ENCODE results near the gene VPS37C. TPM values are rescaled to one million over a fixed set of nuclear protein-coding genes. Genes with fewer than 3 reads are reported as not detected.
"Not testable (repeated sequence)": the region's sequence is repeated elsewhere in the genome, so short reads cannot be mapped to it uniquely, and the experiment has no call there.

Gene VPS37C
- total RNA-seq, 4 donors from 2014 or later: 9.3 to 17.5 (median 12.6) TPM

GRCh38 chr11:61172356-61172755 lies 11.1 kb upstream of the VPS37C start:
- DNase-seq (ENCODE audit: low spot score): no peak
- ATAC-seq (ENCODE audit: low FRiP score): no peak
- TF ChIP-seq CTCF (IDR thresholded peaks at IDR 0.05): no peak

- no peak for ATAC-seq (ENCODE audit: low FRiP score)
- no peak for TF ChIP-seq CTCF (IDR thresholded peaks at IDR 0.05)
- no peak for DNase-seq (ENCODE audit: low spot score)
Observed at GRCh38 chr11:61171907-61172306, 10.7 kb upstream of the VPS37C start.

GRCh38 chr11:61170566-61170965 lies 9.3 kb upstream of the VPS37C start:
- no peak for TF ChIP-seq CTCF (IDR thresholded peaks at IDR 0.05)
- DNase-seq (ENCODE audit: low spot score): no peak
- no peak for ATAC-seq (ENCODE audit: low FRiP score)

GRCh38 chr11:61168800-61169199 lies 7.6 kb upstream of the VPS37C start:
- DNase-seq (ENCODE audit: low spot score) (no peak), ATAC-seq (ENCODE audit: low FRiP score) (no peak)
- TF ChIP-seq CTCF (IDR thresholded peaks at IDR 0.05): no peak

GRCh38 chr11:61168042-61168688 lies 6.9 kb upstream of the VPS37C start:
- no peak for TF ChIP-seq CTCF (IDR thresholded peaks at IDR 0.05)
- ATAC-seq (ENCODE audit: low FRiP score) (no peak), DNase-seq (ENCODE audit: low spot score) (no peak)

GRCh38 chr11:61166331-61166730 lies 5.1 kb upstream of the VPS37C start:
- not testable (repeated sequence) for DNase-seq (ENCODE audit: low spot score)

GRCh38 chr11:61165785-61166184 lies 4.6 kb upstream of the VPS37C start:
- DNase-seq (ENCODE audit: low spot score); ATAC-seq (ENCODE audit: low FRiP score): not testable (repeated sequence)

More at GRCh38 chr11:61166331-61166730, 5.1 kb upstream of the VPS37C start:
- ATAC-seq (ENCODE audit: low FRiP score): not testable (repeated sequence)

- no peak for TF ChIP-seq CTCF (IDR thresholded peaks at IDR 0.05)
- ATAC-seq (ENCODE audit: low FRiP score) (no peak), DNase-seq (ENCODE audit: low spot score) (no peak)
Observed at GRCh38 chr11:61164606-61165424, 3.6 kb upstream of the VPS37C start.

Data from omental fat pad (tissue), 4 donors.